Prostate gland (tissue), 2 donors: ENCODE data around the gene SLC28A3. TPM values are rescaled to one million over a fixed set of nuclear protein-coding genes. Genes with fewer than 3 reads are reported as not detected.

Source experiments
- DNase-seq: peaks from one replicate; pipeline ENCODE4 v3.0.0-alpha.2; 2019; ENCODE audit warnings: low spot score
- H3K27ac ChIP-seq, 2 donors: fragments of 200-600 bp; sonication (generic); 2 replicates each; pipeline ENCODE4 v1.5.1; 2017 to 2019
- H3K27me3 ChIP-seq: fragments of 200-600 bp; sonication (generic); replicated peaks from 2 replicates; pipeline ENCODE4 v1.5.1; 2019; ENCODE audit not compliant: insufficient read depth
- H3K36me3 ChIP-seq, 2 donors: fragments of 200-600 bp; sonication (generic); 1 replicate in 1 of 2; 2 replicates in 1 of 2; pipeline versions ENCODE4 v1.5.1 to v1.8.1; 2017 to 2019
- H3K4me1 ChIP-seq: fragments of 200-600 bp; sonication (generic); replicated peaks from 2 replicates; pipeline ENCODE4 v1.5.1; 2019
- H3K4me3 ChIP-seq, 2 donors: fragments of 200-600 bp; sonication (generic); 2 replicates each; pipeline ENCODE4 v1.5.1; 2017 to 2019
- H3K9me3 ChIP-seq: fragments of 200-600 bp; sonication (generic); 2 replicates; pipeline ENCODE4 v1.5.1; 2017
- CTCF ChIP-seq, 4 experiments: fragments of 200-600 bp in 2 of 4; fragments of 450-650 bp in 2 of 4; sonication (generic) in 2 of 4; IDR thresholded peaks; 1 replicate in 3 of 4; 2 replicates in 1 of 4; pipeline ENCODE4 v1.5.1; 2016 to 2019; ENCODE audit warnings: antibody characterized with exemption in 4 of 4, mild to moderate bottlenecking in 2 of 4, moderate library complexity in 2 of 4
- POLR2A ChIP-seq: fragments of 450-650 bp; IDR thresholded peaks from one replicate; pipeline ENCODE4 v1.6.1; 2016; ENCODE audit warnings: antibody characterized with exemption, mild to moderate bottlenecking
- POLR2AphosphoS5 ChIP-seq: sonication (generic); formaldehyde crosslinking; IDR thresholded peaks from one replicate; pipeline ENCODE4 v1.6.1; 2017; ENCODE audit warnings: antibody characterized with exemption
- WGBS: methylation state at CpG from one replicate; pipeline ENCODE4 v1.1.5; 2018; 5-methylcytosine and 5-hydroxymethylcytosine counted together
- intact Hi-C: fragments of 100-400 bp; cut with DNase I; formaldehyde crosslinking; loops from one replicate; pipeline ENCODE4 v1.14.2; 2022
- total RNA-seq, 2 donors: library from RNA; depleted of rRNA; stranded (reverse); fragments of >200 nt; gene quantifications; one replicate each; pipeline ENCODE4 v1.1.0, GENCODE V29; 2016

Gene SLC28A3
- total RNA-seq, 2 donors from 2014 or later, result 0.23 TPM; not detected in 1

DNA sequence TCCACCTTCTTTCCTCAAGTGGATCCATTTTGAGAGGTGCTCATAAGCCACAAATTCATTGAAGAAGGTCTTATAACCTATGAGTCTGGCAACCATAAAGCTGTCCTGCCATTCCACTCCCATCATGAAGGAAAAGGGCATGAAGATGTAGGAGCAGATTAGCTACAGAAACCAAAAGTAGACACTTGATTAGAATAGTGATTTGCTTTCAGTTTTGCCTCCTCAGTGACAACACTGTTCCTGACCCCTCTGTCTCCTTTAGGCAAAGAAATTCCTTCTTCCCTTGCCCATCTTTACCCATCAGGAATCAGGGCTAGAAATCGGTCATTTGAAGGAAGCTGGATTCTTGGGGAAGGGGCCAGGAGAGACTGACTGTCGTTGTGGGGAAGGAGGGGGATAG, 55.2 kb downstream of the SLC28A3 start:
- WGBS, result 71% methylated on average over 2 of the region's 2 CpGs

DNA sequence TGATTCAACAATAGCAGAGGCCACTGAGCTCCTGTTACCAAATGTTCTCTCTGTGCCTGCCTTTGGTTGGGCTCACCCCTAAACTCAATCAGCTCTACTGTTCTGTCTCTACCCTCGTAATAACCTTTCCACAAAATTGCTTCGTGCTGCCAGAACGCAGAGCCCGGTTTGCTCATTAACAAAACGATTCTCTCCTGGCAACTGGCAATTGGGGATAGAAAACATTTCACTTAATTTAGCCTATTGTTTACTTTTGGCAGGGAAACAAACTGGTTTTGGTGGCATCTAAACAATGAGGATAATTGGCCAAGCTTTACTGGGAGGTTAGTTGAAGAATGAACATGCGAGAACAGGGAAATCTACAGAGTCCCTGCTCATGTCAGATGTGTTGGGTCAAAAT, 56.6 kb downstream of the SLC28A3 start:
- no peak for DNase-seq
- Histone ChIP-seq H3K36me3 (no peaks in the 10 kb centered on the region), H3K4me1 (no peaks in the 10 kb centered on the region), H3K27me3 (peaks cover 4% of the 10 kb centered on the region), H3K4me3 (no peak overlapping the region), H3K27ac (no peak overlapping the region), H3K9me3 (no peaks in the 10 kb centered on the region)
- TF ChIP-seq CTCF (IDR thresholded peaks at IDR 0.05) (no peak), POLR2A (no peak), POLR2AphosphoS5 (no peak)
- whole genome bisulfite sequencing, result 38% methylated on average over 6 of the region's 6 CpGs
- intact Hi-C loops, result no loop called here

More for the DNA sequence above, 55.2 kb downstream of the SLC28A3 start:
- Histone ChIP-seq H3K36me3 (no peaks in the 10 kb centered on the region), H3K9me3 (no peaks in the 10 kb centered on the region), H3K27ac (no peak overlapping the region), H3K4me1 (no peaks in the 10 kb centered on the region), H3K27me3 (peaks cover 4% of the 10 kb centered on the region), H3K4me3 (no peak overlapping the region)
- TF ChIP-seq POLR2AphosphoS5, result no peak
- TF ChIP-seq POLR2A, result no peak
- no peak for TF ChIP-seq CTCF (IDR thresholded peaks at IDR 0.05)
- no peak for DNase-seq
- intact Hi-C loops, result no loop called here

DNA sequence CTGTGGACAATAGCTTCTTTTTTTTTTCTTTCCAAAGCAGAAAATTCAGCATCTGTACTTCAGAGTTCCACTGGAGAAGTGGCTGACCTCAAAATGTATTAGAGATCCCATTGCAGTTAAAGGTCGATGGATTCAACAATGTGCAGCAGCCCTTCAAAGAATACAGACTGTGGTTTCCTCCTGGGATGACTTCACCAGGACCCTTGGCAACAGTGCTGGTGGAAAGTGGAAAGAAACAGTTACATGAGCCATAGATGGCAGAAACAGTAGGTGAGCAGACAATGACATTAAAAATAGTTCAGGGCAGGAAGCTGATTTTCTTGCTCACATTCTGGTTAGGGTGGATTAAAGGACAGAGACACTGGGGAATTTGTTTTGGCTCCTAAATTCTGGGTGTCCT, 62.4 kb downstream of the SLC28A3 start:
- intact Hi-C loops, result no loop called here
- Histone ChIP-seq H3K4me1 (no peaks in the 10 kb centered on the region), H3K4me3 (no peak overlapping the region), H3K9me3 (no peaks in the 10 kb centered on the region), H3K36me3 (no peaks in the 10 kb centered on the region), H3K27ac (no peak overlapping the region), H3K27me3 (peaks cover 8% of the 10 kb centered on the region)
- no peak for TF ChIP-seq POLR2A
- TF ChIP-seq CTCF (IDR thresholded peaks at IDR 0.05), result no peak
- no peak for TF ChIP-seq POLR2AphosphoS5
- WGBS, result 78% methylated on average over 1 of the region's 1 CpG
- no peak for DNase-seq

- Histone ChIP-seq H3K27ac (no peak overlapping the region), H3K4me1 (no peaks in the 10 kb centered on the region), H3K27me3 (peaks cover 6% of the 10 kb centered on the region), H3K4me3 (no peak overlapping the region), H3K9me3 (no peaks in the 10 kb centered on the region), H3K36me3 (no peaks in the 10 kb centered on the region)
- intact Hi-C loops, result no loop called here
- DNase-seq, result no peak
- 86% methylated on average over 3 of the region's 3 CpGs for WGBS
- TF ChIP-seq POLR2A, result no peak
Measured at GRCh38 chr9:84277646-84278045, 62.9 kb downstream of the SLC28A3 start.

DNA sequence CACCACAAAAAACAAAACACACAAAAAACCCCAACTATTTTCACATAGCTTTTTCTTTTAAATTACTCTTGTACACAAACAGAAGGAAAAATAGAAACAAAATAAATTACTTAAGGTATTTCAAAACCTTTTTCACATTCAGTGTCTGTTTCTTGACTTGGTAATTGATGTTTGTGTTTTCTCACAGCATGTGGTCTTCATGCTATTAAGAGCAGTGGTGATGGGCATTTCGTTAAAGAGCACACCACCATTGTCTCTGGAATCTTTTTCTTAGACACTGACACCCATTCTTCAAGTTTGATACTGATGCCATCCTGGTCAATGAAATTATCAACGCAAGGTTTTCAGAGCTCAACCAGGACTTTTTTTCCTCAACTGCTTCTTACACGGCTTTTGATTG, 63.8 kb downstream of the SLC28A3 start:
- Histone ChIP-seq H3K36me3 (no peaks in the 10 kb centered on the region), H3K27me3 (peaks cover 6% of the 10 kb centered on the region), H3K27ac (no peak overlapping the region), H3K4me3 (no peak overlapping the region), H3K4me1 (no peaks in the 10 kb centered on the region), H3K9me3 (no peaks in the 10 kb centered on the region)
- TF ChIP-seq POLR2AphosphoS5 (no peak), CTCF (IDR thresholded peaks at IDR 0.05) (no peak), POLR2A (no peak)
- intact Hi-C loops, result no loop called here
- no peak for DNase-seq
- 84% methylated on average over 3 of the region's 3 CpGs for whole genome bisulfite sequencing
